Measurements from ENCODE around the gene ADIPOR2.

- TF ChIP-seq CTCF (IDR thresholded peaks at IDR 0.05; ENCODE audit: low read length) (no peak), EZH2 (IDR thresholded peaks at IDR 0.05; ENCODE audit: borderline replicate concordance, low read length) (no peak)
Measured at GRCh38 chr12:1680804-1681492, 9.9 kb upstream of the ADIPOR2 start.

Measured in OCI-LY1 (cell line).